GM19099 (cell line): ENCODE data around the gene FRS3.

Experiments
- POLR2A ChIP-seq: IDR thresholded peaks from 3 replicates; pipeline ENCODE4 v1.6.1; 2011; ENCODE audit warnings: low read depth; ENCODE audit not compliant: insufficient read length; ENCODE audit errors: extremely low read depth

Gene FRS3

GRCh38 chr6:41781366-41781730 lies 1.6 kb upstream of the FRS3 start:
- TF ChIP-seq POLR2A, result no peak

- no peak for TF ChIP-seq POLR2A
Observed at GRCh38 chr6:41780551-41781365, 1.1 kb upstream of the FRS3 start, which contains the start of gene PRICKLE4. Gene PRICKLE4 (plus strand): TSS chr6:41780782. CDS start chr6:41783474, 2,692 bp downstream.

- TF ChIP-seq POLR2A, result no peak
Observed at GRCh38 chr6:41779336-41779735, 364 bp downstream of the FRS3 start.

- no peak for TF ChIP-seq POLR2A
Observed at GRCh38 chr6:41778895-41779294, 805 bp downstream of the FRS3 start.

- TF ChIP-seq POLR2A, result no peak
Observed at GRCh38 chr6:41777551-41778285, 2.0 kb downstream of the FRS3 start.

GRCh38 chr6:41775293-41775882 lies 4.3 kb downstream of the FRS3 start:
- TF ChIP-seq POLR2A, result no peak

- no peak for TF ChIP-seq POLR2A
Observed at GRCh38 chr6:41774841-41775240, 4.9 kb downstream of the FRS3 start.

GRCh38 chr6:41771058-41771983 lies 8.4 kb downstream of the FRS3 start:
- TF ChIP-seq POLR2A, result no peak

GRCh38 chr6:41770381-41771057 lies 9.2 kb downstream of the FRS3 start:
- no peak for TF ChIP-seq POLR2A

- no peak for TF ChIP-seq POLR2A
Observed at GRCh38 chr6:41769376-41769775, 10.3 kb downstream of the FRS3 start.

GRCh38 chr6:41768545-41769308 lies 11.0 kb downstream of the FRS3 start:
- TF ChIP-seq POLR2A, result no peak

- TF ChIP-seq POLR2A, result no peak
Observed at GRCh38 chr6:41767112-41767833, 12.4 kb downstream of the FRS3 start.

GRCh38 chr6:41763470-41763869 lies 16.2 kb downstream of the FRS3 start:
- no peak for TF ChIP-seq POLR2A
